ENCODE measurements around the gene SGMS1.

Gene SGMS1

DNA sequence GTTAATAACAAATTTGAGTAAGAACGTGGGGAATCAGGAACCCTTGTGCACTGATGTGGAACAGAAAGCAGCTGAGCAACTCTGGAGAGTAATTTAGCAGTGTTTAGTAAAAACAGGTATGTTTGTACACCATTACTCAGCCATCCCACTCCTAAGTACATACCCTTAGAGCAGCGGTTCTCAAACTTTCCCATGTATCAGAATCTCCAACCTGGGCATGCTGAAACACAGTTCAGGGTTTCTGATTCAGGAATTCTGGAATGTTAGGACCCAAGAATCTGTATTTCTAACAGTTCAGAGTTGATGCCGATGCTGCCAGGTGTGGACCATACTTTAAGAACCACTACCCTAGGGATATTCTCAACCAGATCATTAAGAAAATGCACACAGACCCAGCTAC lies 5.1 kb downstream of the SGMS1 start:
- Histone ChIP-seq H3K27me3 (ENCODE audit: control insufficient read depth in 1 of 2, insufficient read depth in 1 of 2, low read length in 2 of 2) (no peaks in the 10 kb centered on the region), H2BK5ac (ENCODE audit: low read depth, low read length, poor library complexity, severe bottlenecking) (no peak overlapping the region), H3K18ac (ENCODE audit: low read depth in 1 of 2, low read length in 2 of 2) (no peak overlapping the region), H3K4me3 (ENCODE audit: insufficient read depth in 1 of 2, low read depth in 1 of 2, low read length in 2 of 2) (no peak overlapping the region), H3K4me2 (ENCODE audit: low read length, poor library complexity, severe bottlenecking) (no peak overlapping the region), H4K8ac (ENCODE audit: low read length) (no peak overlapping the region), H3K4ac (ENCODE audit: low read depth in 1 of 2, low read length in 2 of 2) (no peak overlapping the region), H3K36me3 (ENCODE audit: control insufficient read depth in 1 of 2, insufficient read depth in 2 of 2, low read depth in 1 of 2, low read length in 2 of 2) (no peaks in the 10 kb centered on the region), H3K14ac (ENCODE audit: low read length in 2 of 2) (no peak overlapping the region), H2AFZ (ENCODE audit: low read depth, low read length) (no peak overlapping the region), H3K79me1 (replicated peaks; ENCODE audit: low read length, poor library complexity, severe bottlenecking) (peaks cover 40% of the 10 kb centered on the region), H2AK5ac (ENCODE audit: low read length, severe bottlenecking) (no peak overlapping the region), H3K9me3 (ENCODE audit: control insufficient read depth, low read length) (no peaks in the 10 kb centered on the region), H2BK15ac (ENCODE audit: low read depth, poor library complexity, severe bottlenecking) (no peak overlapping the region), H2BK12ac (ENCODE audit: low read length in 2 of 2) (no peak overlapping the region), H3K27ac (ENCODE audit: low read length, poor library complexity, severe bottlenecking) (no peak overlapping the region), H2BK120ac (ENCODE audit: low read depth, low read length) (no peak overlapping the region), H4K91ac (ENCODE audit: low read length) (no peak overlapping the region), H3K23ac (ENCODE audit: low read length in 2 of 2) (no peak overlapping the region), H3K9ac (ENCODE audit: low read length) (no peak overlapping the region), H3K4me1 (ENCODE audit: control insufficient read depth, insufficient read depth, low read depth, low read length) (peaks cover 9% of the 10 kb centered on the region)
- WGBS: 87% methylated on average over 2 of the region's 3 CpGs
- no peak for DNase-seq

DNA sequence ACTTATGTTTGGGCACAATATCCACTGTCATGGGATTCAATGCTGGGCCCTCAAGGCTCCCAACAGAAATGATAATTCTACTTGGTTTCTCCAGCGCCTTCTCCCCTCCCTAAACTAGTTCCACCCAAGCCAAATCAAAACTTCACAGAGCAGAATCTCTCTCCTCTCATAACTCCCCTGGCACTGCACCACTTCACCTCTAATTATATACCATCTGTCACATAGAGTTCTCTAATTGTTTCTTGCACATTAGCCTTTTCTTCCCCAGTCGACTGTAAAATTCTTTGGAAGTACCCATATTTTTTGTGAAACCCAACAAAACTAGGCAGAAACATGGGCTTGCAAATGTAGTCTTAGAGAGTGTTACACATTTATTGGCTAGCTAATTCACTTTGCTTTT lies 8.1 kb downstream of the SGMS1 start:
- H3K23ac ChIP-seq (ENCODE audit: low read length in 2 of 2): no peak overlapping the region
- H3K27ac ChIP-seq (ENCODE audit: low read length, poor library complexity, severe bottlenecking): no peak overlapping the region
- no peak overlapping the region for H3K14ac ChIP-seq (ENCODE audit: low read length in 2 of 2)
- WGBS: 91% methylated on average over 1 of the region's 2 CpGs
- H2BK120ac ChIP-seq (ENCODE audit: low read depth, low read length): no peak overlapping the region
- H2BK5ac ChIP-seq (ENCODE audit: low read depth, low read length, poor library complexity, severe bottlenecking): no peak overlapping the region
- no peaks in the 10 kb centered on the region for H3K36me3 ChIP-seq (ENCODE audit: control insufficient read depth in 1 of 2, insufficient read depth in 2 of 2, low read depth in 1 of 2, low read length in 2 of 2)
- H4K8ac ChIP-seq (ENCODE audit: low read length): no peak overlapping the region
- no peaks in the 10 kb centered on the region for H3K27me3 ChIP-seq (ENCODE audit: control insufficient read depth in 1 of 2, insufficient read depth in 1 of 2, low read length in 2 of 2)
- H3K4me2 ChIP-seq (ENCODE audit: low read length, poor library complexity, severe bottlenecking): no peak overlapping the region
- no peak overlapping the region for H3K4me3 ChIP-seq (ENCODE audit: insufficient read depth in 1 of 2, low read depth in 1 of 2, low read length in 2 of 2)
- H3K4me1 ChIP-seq (ENCODE audit: control insufficient read depth, insufficient read depth, low read depth, low read length): peaks cover 14% of the 10 kb centered on the region
- H2AFZ ChIP-seq (ENCODE audit: low read depth, low read length): no peak overlapping the region
- no peak overlapping the region for H3K18ac ChIP-seq (ENCODE audit: low read depth in 1 of 2, low read length in 2 of 2)
- no peak overlapping the region for H2BK12ac ChIP-seq (ENCODE audit: low read length in 2 of 2)
- H4K91ac ChIP-seq (ENCODE audit: low read length): no peak overlapping the region
- H2AK5ac ChIP-seq (ENCODE audit: low read length, severe bottlenecking): no peak overlapping the region
- no peak overlapping the region for H3K4ac ChIP-seq (ENCODE audit: low read depth in 1 of 2, low read length in 2 of 2)
- no peak overlapping the region for H2BK15ac ChIP-seq (ENCODE audit: low read depth, poor library complexity, severe bottlenecking)
- DNase-seq: no peak
- H3K9ac ChIP-seq (ENCODE audit: low read length): no peak overlapping the region
- peaks cover 53% of the 10 kb centered on the region for H3K79me1 ChIP-seq (replicated peaks; ENCODE audit: low read length, poor library complexity, severe bottlenecking)
- H3K9me3 ChIP-seq (ENCODE audit: control insufficient read depth, low read length): no peaks in the 10 kb centered on the region

DNA sequence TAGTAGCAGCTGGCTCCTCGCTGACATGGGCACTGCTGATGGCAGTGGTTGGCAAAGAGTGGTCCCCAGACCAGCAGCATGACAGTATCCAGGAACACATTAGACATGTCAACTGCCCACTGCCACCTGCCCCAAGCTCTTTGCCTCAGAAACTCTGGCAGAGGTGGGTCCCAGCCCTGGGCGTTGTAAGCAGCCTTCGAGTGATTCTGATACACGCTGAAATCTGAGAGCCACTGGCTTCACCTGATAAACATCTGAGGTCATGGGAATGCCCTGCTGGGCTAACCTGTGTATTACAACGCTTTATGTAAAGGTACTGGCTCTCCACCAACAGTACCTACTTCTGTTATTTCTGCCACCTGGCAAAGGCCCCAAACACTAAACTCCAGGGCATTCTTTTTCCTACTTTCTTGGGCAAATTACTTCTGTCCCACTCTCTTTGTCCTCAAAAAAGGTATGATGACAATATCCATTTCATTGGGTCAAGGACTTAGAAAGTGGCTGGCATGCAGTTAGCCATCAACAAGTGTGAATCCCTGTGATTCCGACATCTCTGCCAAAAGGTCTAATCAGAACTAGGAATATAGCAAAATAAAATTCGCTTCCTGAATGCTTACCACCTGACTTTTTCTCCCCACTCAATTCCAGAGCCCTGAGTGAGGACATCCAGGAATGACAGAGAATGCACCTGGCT lies 9.2 kb downstream of the SGMS1 start:
- no peak overlapping the region for H4K8ac ChIP-seq (ENCODE audit: low read length)
- H2AK5ac ChIP-seq (ENCODE audit: low read length, severe bottlenecking): no peak overlapping the region
- H2BK120ac ChIP-seq (ENCODE audit: low read depth, low read length): no peak overlapping the region

DNA sequence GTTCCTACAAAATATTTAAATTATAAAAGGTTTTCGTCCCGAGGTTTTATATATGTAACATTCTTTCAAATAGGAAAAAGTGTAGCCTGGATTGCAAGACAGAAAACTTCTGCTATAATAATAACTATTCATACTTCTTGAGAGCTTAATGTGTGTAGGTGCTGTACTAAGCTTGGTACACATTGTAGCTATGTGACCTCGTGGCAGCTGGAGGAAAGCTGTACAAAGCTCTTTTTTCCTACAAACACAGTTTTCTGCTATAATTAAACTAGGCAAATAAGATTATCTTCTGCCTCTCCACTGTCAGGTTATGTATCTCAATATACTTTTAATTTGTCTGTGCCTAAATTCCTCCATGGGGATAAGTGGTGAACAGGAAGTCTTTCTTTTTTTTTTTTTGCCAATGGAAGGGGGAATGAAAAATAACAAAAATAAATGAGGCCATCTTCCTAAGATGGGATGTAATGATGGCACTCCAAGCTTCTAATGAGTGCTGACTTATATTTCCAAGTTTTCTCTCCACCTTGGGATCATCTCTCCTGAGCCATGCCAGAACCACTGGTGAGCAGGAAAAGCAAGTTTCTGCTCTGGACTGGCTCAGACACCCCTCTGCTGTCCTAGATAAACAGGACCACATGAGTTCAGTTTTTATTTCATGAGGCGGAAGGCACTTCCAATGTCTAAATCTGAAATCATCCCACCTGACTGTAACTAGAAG lies 9.9 kb downstream of the SGMS1 start:
- H3K27me3 ChIP-seq (ENCODE audit: control insufficient read depth in 1 of 2, insufficient read depth in 1 of 2, low read length in 2 of 2): no peaks in the 10 kb centered on the region
- WGBS: 95% methylated on average over 1 of the region's 4 CpGs

More for the DNA sequence above, 9.2 kb downstream of the SGMS1 start:
- peaks cover 14% of the 10 kb centered on the region for H3K4me1 ChIP-seq (ENCODE audit: control insufficient read depth, insufficient read depth, low read depth, low read length)
- H2AFZ ChIP-seq (ENCODE audit: low read depth, low read length): no peak overlapping the region
- WGBS: 78% methylated on average over 7 of the region's 7 CpGs
- no peak for DNase-seq
- peaks cover 54% of the 10 kb centered on the region for H3K79me1 ChIP-seq (replicated peaks; ENCODE audit: low read length, poor library complexity, severe bottlenecking)
- no peak overlapping the region for H2BK15ac ChIP-seq (ENCODE audit: low read depth, poor library complexity, severe bottlenecking)
- no peak overlapping the region for H4K91ac ChIP-seq (ENCODE audit: low read length)
- no peak overlapping the region for H3K4ac ChIP-seq (ENCODE audit: low read depth in 1 of 2, low read length in 2 of 2)
- H3K18ac ChIP-seq (ENCODE audit: low read depth in 1 of 2, low read length in 2 of 2): no peak overlapping the region
- no peak overlapping the region for H2BK12ac ChIP-seq (ENCODE audit: low read length in 2 of 2)
- H3K4me3 ChIP-seq (ENCODE audit: insufficient read depth in 1 of 2, low read depth in 1 of 2, low read length in 2 of 2): no peak overlapping the region
- H3K36me3 ChIP-seq (ENCODE audit: control insufficient read depth in 1 of 2, insufficient read depth in 2 of 2, low read depth in 1 of 2, low read length in 2 of 2): no peaks in the 10 kb centered on the region
- H3K14ac ChIP-seq (ENCODE audit: low read length in 2 of 2): no peak overlapping the region
- H3K4me2 ChIP-seq (ENCODE audit: low read length, poor library complexity, severe bottlenecking): no peak overlapping the region
- no peaks in the 10 kb centered on the region for H3K27me3 ChIP-seq (ENCODE audit: control insufficient read depth in 1 of 2, insufficient read depth in 1 of 2, low read length in 2 of 2)
- no peak overlapping the region for H3K27ac ChIP-seq (ENCODE audit: low read length, poor library complexity, severe bottlenecking)
- no peak overlapping the region for H2BK5ac ChIP-seq (ENCODE audit: low read depth, low read length, poor library complexity, severe bottlenecking)
- H3K9me3 ChIP-seq (ENCODE audit: control insufficient read depth, low read length): no peaks in the 10 kb centered on the region
- no peak overlapping the region for H3K9ac ChIP-seq (ENCODE audit: low read length)
- no peak overlapping the region for H3K23ac ChIP-seq (ENCODE audit: low read length in 2 of 2)

More for the DNA sequence above, 9.9 kb downstream of the SGMS1 start:
- no peaks in the 10 kb centered on the region for H3K36me3 ChIP-seq (ENCODE audit: control insufficient read depth in 1 of 2, insufficient read depth in 2 of 2, low read depth in 1 of 2, low read length in 2 of 2)
- H3K9ac ChIP-seq (ENCODE audit: low read length): no peak overlapping the region
- no peak overlapping the region for H2AFZ ChIP-seq (ENCODE audit: low read depth, low read length)
- no peak overlapping the region for H3K23ac ChIP-seq (ENCODE audit: low read length in 2 of 2)
- DNase-seq: no peak
- no peak overlapping the region for H2BK5ac ChIP-seq (ENCODE audit: low read depth, low read length, poor library complexity, severe bottlenecking)
- H3K14ac ChIP-seq (ENCODE audit: low read length in 2 of 2): no peak overlapping the region
- peaks cover 52% of the 10 kb centered on the region for H3K79me1 ChIP-seq (replicated peaks; ENCODE audit: low read length, poor library complexity, severe bottlenecking)
- peaks cover 14% of the 10 kb centered on the region for H3K4me1 ChIP-seq (ENCODE audit: control insufficient read depth, insufficient read depth, low read depth, low read length)
- H3K4ac ChIP-seq (ENCODE audit: low read depth in 1 of 2, low read length in 2 of 2): no peak overlapping the region
- H4K8ac ChIP-seq (ENCODE audit: low read length): no peak overlapping the region
- H3K4me3 ChIP-seq (ENCODE audit: insufficient read depth in 1 of 2, low read depth in 1 of 2, low read length in 2 of 2): no peak overlapping the region
- H2BK120ac ChIP-seq (ENCODE audit: low read depth, low read length): no peak overlapping the region
- no peak overlapping the region for H2BK12ac ChIP-seq (ENCODE audit: low read length in 2 of 2)
- no peak overlapping the region for H2AK5ac ChIP-seq (ENCODE audit: low read length, severe bottlenecking)
- H3K27ac ChIP-seq (ENCODE audit: low read length, poor library complexity, severe bottlenecking): no peak overlapping the region
- no peak overlapping the region for H3K18ac ChIP-seq (ENCODE audit: low read depth in 1 of 2, low read length in 2 of 2)
- no peak overlapping the region for H3K4me2 ChIP-seq (ENCODE audit: low read length, poor library complexity, severe bottlenecking)
- H3K9me3 ChIP-seq (ENCODE audit: control insufficient read depth, low read length): no peaks in the 10 kb centered on the region
- H2BK15ac ChIP-seq (ENCODE audit: low read depth, poor library complexity, severe bottlenecking): no peak overlapping the region
- no peak overlapping the region for H4K91ac ChIP-seq (ENCODE audit: low read length)
